GM12872 (cell line): ENCODE results near the gene PACSIN1.

ENCODE experiments used
- CTCF ChIP-seq: IDR thresholded peaks from 3 replicates; pipeline ENCODE4 v1.5.1; 2011; ENCODE audit warnings: low read depth, mild to moderate bottlenecking, low read length, moderate library complexity; ENCODE audit not compliant: insufficient read depth

The PACSIN1 gene

DNA sequence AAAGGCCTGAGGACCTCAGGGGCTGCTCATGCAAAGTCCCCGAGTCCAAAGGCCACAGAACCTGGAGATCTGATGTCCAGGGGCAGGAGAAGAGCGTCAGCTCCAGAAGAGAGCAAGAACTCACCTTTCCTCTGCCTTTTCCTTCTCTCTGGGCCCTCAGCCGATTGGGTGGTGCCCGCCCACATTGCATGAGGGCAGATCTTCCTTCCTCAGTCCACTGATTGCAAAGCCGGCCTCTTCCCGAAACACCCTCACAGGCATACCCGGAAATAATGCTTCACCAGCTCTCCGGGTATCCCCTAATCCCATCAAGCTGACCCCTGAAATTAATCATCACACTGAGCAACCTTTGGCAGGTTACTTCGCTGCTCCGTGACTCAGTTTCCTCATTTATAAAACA is 56.9 kb downstream of the PACSIN1 start:
- TF ChIP-seq CTCF: no peak

GRCh38 chr6:34523441-34524206 is 57.7 kb downstream of the PACSIN1 start:
- TF ChIP-seq CTCF: no peak

DNA sequence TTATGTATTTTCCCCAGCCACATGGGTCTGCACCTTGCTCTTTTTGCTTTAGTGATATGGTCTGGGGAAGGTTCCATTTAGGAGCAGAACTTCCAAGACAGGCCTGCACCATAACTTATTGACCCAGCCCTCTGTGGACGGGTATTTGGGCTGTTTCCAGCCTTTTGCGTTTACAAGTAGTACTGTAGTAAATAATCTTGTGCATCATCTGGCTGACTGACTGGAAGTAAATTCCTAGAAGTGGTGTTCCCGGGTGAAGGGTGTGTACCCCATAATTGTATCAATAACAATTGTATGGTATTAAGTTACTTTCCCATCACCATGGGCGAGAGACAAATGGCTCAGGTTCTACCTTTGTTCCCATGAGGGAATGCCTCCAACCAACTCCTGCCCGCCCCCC is 58.6 kb downstream of the PACSIN1 start:
- no peak for TF ChIP-seq CTCF

DNA sequence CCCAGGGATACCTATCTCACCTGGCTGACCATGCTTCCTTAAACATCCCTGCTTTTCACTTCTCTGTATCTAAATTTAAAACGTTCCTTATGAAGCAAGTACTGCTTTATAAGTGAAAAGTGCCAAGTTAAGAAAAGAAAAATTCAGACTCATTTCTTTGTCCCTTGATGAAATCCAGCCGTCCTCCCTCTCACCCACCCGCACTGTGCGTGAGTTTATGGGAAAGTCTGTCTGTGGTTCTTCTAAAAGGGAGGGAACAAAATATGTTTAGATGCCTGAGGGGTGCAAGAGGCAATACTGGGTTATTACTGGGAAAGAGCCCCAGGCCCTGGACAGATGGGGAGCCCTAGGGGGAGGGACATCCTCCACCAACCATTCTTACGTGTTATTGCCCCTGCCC is 59.1 kb downstream of the PACSIN1 start:
- no peak for TF ChIP-seq CTCF

- no peak for TF ChIP-seq CTCF
These were observed 59.7 kb downstream of the PACSIN1 start for GRCh38 chr6:34525431-34526175.

- TF ChIP-seq CTCF: no peak
These were observed 60.5 kb downstream of the PACSIN1 start for GRCh38 chr6:34526241-34526972.
